Trophoblast cell (in vitro differentiated cells and primary cell): ENCODE results near the gene C18orf32.

Source experiments
- DNase-seq, 2 donors: peaks; one replicate each; pipeline ENCODE4 v3.0.0-alpha.2; 2016
- H2AFZ ChIP-seq: 2 replicates; pipeline ENCODE4 v1.6.1; 2013; ENCODE audit warnings: low read length, moderate library complexity, mild to moderate bottlenecking; ENCODE audit not compliant: insufficient read depth, poor library complexity
- H2AK5ac ChIP-seq: 2 replicates; pipeline ENCODE4 v1.6.1; 2013; ENCODE audit warnings: mild to moderate bottlenecking, low read length
- H2BK120ac ChIP-seq: 2 replicates; pipeline ENCODE4 v1.6.1; 2013; ENCODE audit warnings: low read length, mild to moderate bottlenecking, moderate library complexity; ENCODE audit not compliant: insufficient read depth, poor library complexity
- H2BK12ac ChIP-seq: 2 replicates; pipeline ENCODE4 v1.6.1; 2013; ENCODE audit warnings: mild to moderate bottlenecking, low read length, moderate library complexity
- H2BK5ac ChIP-seq: 2 replicates; pipeline ENCODE4 v1.6.1; 2013; ENCODE audit warnings: low read length, low read depth, moderate library complexity, mild to moderate bottlenecking; ENCODE audit not compliant: poor library complexity
- H3K14ac ChIP-seq: 2 replicates; pipeline ENCODE4 v1.6.1; 2013; ENCODE audit warnings: mild to moderate bottlenecking, low read length
- H3K18ac ChIP-seq: 2 replicates; pipeline ENCODE4 v1.6.1; 2013; ENCODE audit warnings: mild to moderate bottlenecking, low read length
- H3K23ac ChIP-seq: 2 replicates; pipeline ENCODE4 v1.6.1; 2013; ENCODE audit warnings: low read length
- H3K27ac ChIP-seq: 2 replicates; pipeline ENCODE4 v1.5.1; 2013; ENCODE audit warnings: low read depth, mild to moderate bottlenecking, inconsistent platforms, low read length, moderate library complexity
- H3K27me3 ChIP-seq: 2 replicates; pipeline ENCODE4 v1.6.1; 2013; ENCODE audit warnings: inconsistent platforms, mild to moderate bottlenecking, low read length, moderate library complexity; ENCODE audit not compliant: insufficient read depth
- H3K36me3 ChIP-seq, 2 experiments: 1 replicate in 1 of 2; 2 replicates in 1 of 2; pipeline ENCODE4 v1.6.1; 2013; ENCODE audit warnings: low read length in 2 of 2, mild to moderate bottlenecking in 2 of 2, moderate library complexity in 1 of 2; ENCODE audit not compliant: insufficient read depth in 2 of 2, control insufficient read depth in 1 of 2
- H3K4ac ChIP-seq: 2 replicates; pipeline ENCODE4 v1.6.1; 2013; ENCODE audit warnings: low read depth, mild to moderate bottlenecking, low read length, moderate library complexity
- H3K4me1 ChIP-seq, 2 experiments: 1 replicate in 1 of 2; 2 replicates in 1 of 2; pipeline ENCODE4 v1.6.1; 2013; ENCODE audit warnings: low read length in 2 of 2, mild to moderate bottlenecking in 2 of 2, moderate library complexity in 1 of 2; ENCODE audit not compliant: insufficient read depth in 2 of 2, control insufficient read depth in 1 of 2
- H3K4me2 ChIP-seq: 2 replicates; pipeline ENCODE4 v1.6.1; 2013; ENCODE audit warnings: inconsistent platforms, mild to moderate bottlenecking, low read length, moderate library complexity
- H3K4me3 ChIP-seq: 2 replicates; pipeline ENCODE4 v1.5.1; 2013; ENCODE audit warnings: mild to moderate bottlenecking, low read depth, low read length, inconsistent platforms
- H3K79me1 ChIP-seq: one replicate; pipeline ENCODE4 v1.6.1; 2013; ENCODE audit warnings: low read length
- H3K79me2 ChIP-seq: 2 replicates; pipeline ENCODE4 v1.6.1; 2013; ENCODE audit warnings: low read length, mild to moderate bottlenecking; ENCODE audit not compliant: control insufficient read depth, insufficient read depth, poor library complexity
- H3K9ac ChIP-seq: 2 replicates; pipeline ENCODE4 v1.6.1; 2013; ENCODE audit warnings: mild to moderate bottlenecking, low read length
- H3K9me3 ChIP-seq: 2 replicates; pipeline ENCODE4 v1.6.1; 2013; ENCODE audit warnings: low read depth, mild to moderate bottlenecking, control low read depth, inconsistent platforms, low read length; ENCODE audit not compliant: insufficient read depth
- H4K12ac ChIP-seq: 2 replicates; pipeline ENCODE4 v1.6.1; 2013; ENCODE audit warnings: low read depth, mild to moderate bottlenecking, low read length, moderate library complexity
- H4K8ac ChIP-seq: 2 replicates; pipeline ENCODE4 v1.6.1; 2013; ENCODE audit warnings: low read depth, mild to moderate bottlenecking, low read length, moderate library complexity
- H4K91ac ChIP-seq: one replicate; pipeline ENCODE4 v1.6.1; 2013; ENCODE audit warnings: low read depth, mild to moderate bottlenecking, low read length, moderate library complexity
- WGBS: extraction: QIAGEN DNeasy Blood & Tissue Kit; methylation state at CpG from one replicate; pipeline ENCODE4 v1.1.7; 2013; ENCODE audit warnings: missing lambda C conversion rate; ENCODE audit not compliant: insufficient read length, insufficient coverage; ENCODE audit errors: extremely low coverage; 5-methylcytosine and 5-hydroxymethylcytosine counted together

C18orf32 gene

GRCh38 chr18:49483198-49483597 lies 3.8 kb downstream of the C18orf32 start:
- Histone ChIP-seq H2BK5ac (no peak overlapping the region), H2BK12ac (no peak overlapping the region), H3K23ac (no peak overlapping the region), H3K79me1 (peaks cover 4% of the 10 kb centered on the region), H3K36me3 (peaks cover 20 to 24% of the 10 kb centered on the region in 2 experiments), H3K27ac (no peak overlapping the region), H4K8ac (no peak overlapping the region), H3K18ac (no peak overlapping the region), H3K14ac (no peak overlapping the region), H3K9me3 (no peaks in the 10 kb centered on the region), H4K12ac (no peak overlapping the region), H3K27me3 (no peaks in the 10 kb centered on the region), H4K91ac (no peak overlapping the region), H3K4ac (no peak overlapping the region), H3K4me1 (peaks cover 0 to 4% of the 10 kb centered on the region in 2 experiments), H3K4me3 (no peak overlapping the region), H3K4me2 (no peak overlapping the region), H3K9ac (no peak overlapping the region), H2BK120ac (no peak overlapping the region), H2AFZ (no peak overlapping the region), H3K79me2 (peaks cover 6% of the 10 kb centered on the region), H2AK5ac (no peak overlapping the region)
- no peak for DNase-seq

GRCh38 chr18:49481907-49482306 lies 5.1 kb downstream of the C18orf32 start:
- H3K27me3 ChIP-seq, result no peaks in the 10 kb centered on the region
- no peak overlapping the region for H3K9ac ChIP-seq
- H2BK120ac ChIP-seq, result no peak overlapping the region
- peaks cover 4% of the 10 kb centered on the region for H3K79me1 ChIP-seq
- no peak overlapping the region for H3K4me2 ChIP-seq
- H3K23ac ChIP-seq, result no peak overlapping the region
- H2AFZ ChIP-seq, result no peak overlapping the region
- H3K4me3 ChIP-seq, result no peak overlapping the region
- H3K4me1 ChIP-seq, result peaks cover 0 to 2% of the 10 kb centered on the region in 2 experiments
- DNase-seq, result no peak
- peaks cover 17 to 19% of the 10 kb centered on the region in 2 experiments for H3K36me3 ChIP-seq
- H4K91ac ChIP-seq, result no peak overlapping the region
- H3K9me3 ChIP-seq, result no peaks in the 10 kb centered on the region
- no peak overlapping the region for H4K12ac ChIP-seq
- no CpG with 5 or more reads among the region's 3 CpGs for WGBS
- H2BK5ac ChIP-seq, result no peak overlapping the region
- no peak overlapping the region for H3K18ac ChIP-seq
- no peak overlapping the region for H3K14ac ChIP-seq
- H3K79me2 ChIP-seq, result peaks cover 6% of the 10 kb centered on the region
- H4K8ac ChIP-seq, result no peak overlapping the region
- no peak overlapping the region for H3K4ac ChIP-seq
- no peak overlapping the region for H2AK5ac ChIP-seq
- H2BK12ac ChIP-seq, result no peak overlapping the region
- no peak overlapping the region for H3K27ac ChIP-seq

DNA sequence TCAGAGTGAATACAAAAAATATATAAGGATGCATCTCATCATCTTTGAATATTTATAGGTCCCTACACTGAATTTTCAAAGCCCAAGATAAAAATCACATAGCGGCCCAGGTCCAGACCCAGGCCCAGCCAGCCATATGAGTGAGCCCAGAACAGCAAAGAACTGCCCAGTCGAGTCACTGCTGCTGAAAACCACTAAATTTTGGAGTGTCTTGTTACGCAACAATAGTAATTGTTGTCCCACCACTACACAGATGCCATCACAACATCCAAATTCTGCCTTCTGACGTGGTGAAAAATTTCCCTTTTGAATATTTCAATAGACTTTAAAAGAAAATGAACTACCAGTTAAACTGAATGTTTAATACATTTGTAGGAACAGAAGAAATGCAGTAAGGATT lies 5.7 kb downstream of the C18orf32 start:
- Histone ChIP-seq H2BK5ac (no peak overlapping the region), H2AK5ac (no peak overlapping the region), H4K12ac (no peak overlapping the region), H4K91ac (no peak overlapping the region), H2BK12ac (no peak overlapping the region), H3K36me3 (peaks cover 17 to 19% of the 10 kb centered on the region in 2 experiments), H3K4me1 (peaks cover 0 to 2% of the 10 kb centered on the region in 2 experiments), H3K4me2 (no peak overlapping the region), H2BK120ac (no peak overlapping the region), H3K23ac (no peak overlapping the region), H2AFZ (no peak overlapping the region), H3K14ac (no peak overlapping the region), H3K79me1 (no peaks in the 10 kb centered on the region), H3K18ac (no peak overlapping the region), H4K8ac (no peak overlapping the region), H3K27ac (no peak overlapping the region), H3K79me2 (peaks cover 4% of the 10 kb centered on the region), H3K4me3 (no peak overlapping the region), H3K9ac (no peak overlapping the region), H3K4ac (no peak overlapping the region), H3K9me3 (no peaks in the 10 kb centered on the region), H3K27me3 (no peaks in the 10 kb centered on the region)
- DNase-seq, result no peak
- WGBS, result no CpG with 5 or more reads among the region's 4 CpGs

- H3K4me2 ChIP-seq, result no peak overlapping the region
- no CpG with 5 or more reads among the region's 5 CpGs for WGBS
- no peak overlapping the region for H3K4ac ChIP-seq
- no peak overlapping the region for H3K14ac ChIP-seq
- H2AFZ ChIP-seq, result no peak overlapping the region
- H4K91ac ChIP-seq, result no peak overlapping the region
- H2AK5ac ChIP-seq, result no peak overlapping the region
- no peaks in the 10 kb centered on the region for H3K79me1 ChIP-seq
- no peaks in the 10 kb centered on the region for H3K27me3 ChIP-seq
- H3K27ac ChIP-seq, result no peak overlapping the region
- peaks cover 16 to 19% of the 10 kb centered on the region in 2 experiments for H3K36me3 ChIP-seq
- no peak for DNase-seq
- H3K9ac ChIP-seq, result no peak overlapping the region
- no peak overlapping the region for H2BK120ac ChIP-seq
- H3K23ac ChIP-seq, result no peak overlapping the region
- no peak overlapping the region for H3K18ac ChIP-seq
- no peaks in the 10 kb centered on the region for H3K79me2 ChIP-seq
- no peak overlapping the region for H2BK5ac ChIP-seq
- no peaks in the 10 kb centered on the region for H3K4me1 ChIP-seq
- H2BK12ac ChIP-seq, result no peak overlapping the region
- no peak overlapping the region for H4K12ac ChIP-seq
- no peak overlapping the region for H3K4me3 ChIP-seq
- H3K9me3 ChIP-seq, result no peaks in the 10 kb centered on the region
- no peak overlapping the region for H4K8ac ChIP-seq
Measured at GRCh38 chr18:49479381-49480137, 7.5 kb downstream of the C18orf32 start.
